ENCODE data around the gene MMP1. TPM values are rescaled to one million over a fixed set of nuclear protein-coding genes. Genes with fewer than 3 reads are reported as not detected.

MMP1 gene
- total RNA-seq, 1 experiment from 2014 or later = not detected

Other genes starting within 250 kb of the MMP1 start
- not detected in 2 replicates for gene MMP20, start 172.8 kb downstream of the MMP1 start, total RNA-seq (2021)
- gene MMP27, start 92.4 kb downstream of the MMP1 start, total RNA-seq (2021) = not detected in 2 replicates
- gene MMP8, start 73.2 kb downstream of the MMP1 start, total RNA-seq (2021) = not detected in 2 replicates
- 0.20 TPM in 1 of 2 replicates, not detected in the other for gene MMP10, start 17.5 kb downstream of the MMP1 start, total RNA-seq (2021)
- not detected in 2 replicates for gene MMP3, start 45.4 kb upstream of the MMP1 start, total RNA-seq (2021)
- not detected in 2 replicates for gene MMP12, start 76.8 kb upstream of the MMP1 start, total RNA-seq (2021)
- not detected in 2 replicates for gene MMP13, start 157.6 kb upstream of the MMP1 start, total RNA-seq (2021)